Stimulated activated naive B cell treated with anti-CD40 and anti-IgM and Interleukin-4, amounts not matched to agents 10 μg/mL and 1 μg/mL and 100 μg/mL, for 72 hours (primary cell): ENCODE measurements around the gene PRTN3.
"Not testable (repeated sequence)": the region's sequence is repeated elsewhere in the genome, so short reads cannot be mapped to it uniquely, and the experiment has no call there.

Experiments
- ATAC-seq, 2 donors: fragments of 150-1000 bp; cut with Tn5 transposase; replicated peaks; 2 replicates each; pipeline ENCODE4 v1.10.0; 2021; ENCODE audit warnings: moderate library complexity in 1 of 2
- DNase-seq: peaks from one replicate; pipeline ENCODE4 v3.0.0; 2021
- H3K27ac Mint-ChIP-seq: one replicate; pipeline ENCODE4 v1.8.0; 2022; ENCODE audit warnings: mild to moderate bottlenecking, mixed read lengths
- H3K27me3 Mint-ChIP-seq, 2 donors: one replicate each; pipeline ENCODE4 v1.8.0; 2022; ENCODE audit warnings: mixed read lengths in 2 of 2
- H3K36me3 Mint-ChIP-seq, 2 donors: one replicate each; pipeline ENCODE4 v1.8.0; 2022; ENCODE audit warnings: mixed read lengths in 2 of 2, mild to moderate bottlenecking in 1 of 2
- H3K4me1 Mint-ChIP-seq, 2 donors: one replicate each; pipeline ENCODE4 v1.8.0; 2022; ENCODE audit warnings: mixed read lengths in 2 of 2, mild to moderate bottlenecking in 1 of 2
- H3K4me3 Mint-ChIP-seq, 2 donors: one replicate each; pipeline ENCODE4 v1.8.0; 2022; ENCODE audit warnings: mild to moderate bottlenecking in 2 of 2, mixed read lengths in 2 of 2, moderate library complexity in 1 of 2
- H3K9me3 Mint-ChIP-seq, 2 donors: one replicate each; pipeline ENCODE4 v1.8.0; 2022; ENCODE audit warnings: mixed read lengths in 2 of 2, mild to moderate bottlenecking in 1 of 2

Gene PRTN3

DNA sequence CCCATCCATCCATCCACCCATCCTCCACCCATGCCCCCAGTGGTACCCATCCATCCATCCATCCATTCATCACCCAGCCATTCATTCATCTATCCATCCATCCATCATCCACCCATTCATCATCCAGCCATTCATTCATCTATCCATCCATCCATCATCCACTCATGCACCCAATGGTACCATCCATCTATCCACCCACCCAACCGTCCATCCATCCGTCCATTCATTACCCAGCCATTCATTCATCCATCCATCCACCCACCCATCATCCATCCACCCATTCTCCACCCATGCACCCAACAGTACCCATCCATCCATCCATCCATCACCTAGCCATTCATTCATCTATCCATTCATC lies 24.3 kb upstream of the PRTN3 start:
- Mint-ChIP-seq H3K27ac (no peak overlapping the region), H3K36me3 (peaks cover 31 to 40% of the 10 kb centered on the region in 2 donors), H3K27me3 (no peaks in the 10 kb centered on the region), H3K4me3 (no peak overlapping the region), H3K4me1 (peaks cover 0 to 10% of the 10 kb centered on the region in 2 donors), H3K9me3 (peaks cover 10 to 14% of the 10 kb centered on the region in 2 donors)
- DNase-seq: no peak
- ATAC-seq: no peak

DNA sequence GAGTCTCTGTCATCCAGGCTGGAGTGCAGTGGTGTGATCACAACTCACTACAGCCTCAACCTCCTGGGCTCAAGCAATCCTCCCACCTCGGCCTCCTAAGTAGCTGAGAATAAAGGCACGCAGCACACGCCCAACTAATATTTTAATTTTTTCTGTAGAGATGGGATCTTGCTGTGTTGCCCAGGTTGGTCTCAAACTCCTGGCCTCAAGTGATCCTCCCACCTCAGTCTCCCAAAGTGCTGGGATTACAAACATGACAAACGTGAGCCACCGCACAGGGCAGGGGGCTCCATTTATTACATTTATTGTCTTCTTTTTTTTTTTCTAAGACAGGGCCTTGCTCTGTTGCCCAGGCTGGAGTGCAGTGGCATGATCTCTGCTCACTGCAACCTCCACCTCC lies 20.6 kb upstream of the PRTN3 start:
- Mint-ChIP-seq H3K36me3 (peaks cover 16 to 17% of the 10 kb centered on the region in 2 donors), H3K27me3 (peaks cover 17 to 25% of the 10 kb centered on the region in 2 donors), H3K9me3 (peaks cover 8 to 14% of the 10 kb centered on the region in 2 donors)
- not testable (repeated sequence) for ATAC-seq, H3K4me1 Mint-ChIP-seq, H3K27ac Mint-ChIP-seq, DNase-seq, H3K4me3 Mint-ChIP-seq

DNA sequence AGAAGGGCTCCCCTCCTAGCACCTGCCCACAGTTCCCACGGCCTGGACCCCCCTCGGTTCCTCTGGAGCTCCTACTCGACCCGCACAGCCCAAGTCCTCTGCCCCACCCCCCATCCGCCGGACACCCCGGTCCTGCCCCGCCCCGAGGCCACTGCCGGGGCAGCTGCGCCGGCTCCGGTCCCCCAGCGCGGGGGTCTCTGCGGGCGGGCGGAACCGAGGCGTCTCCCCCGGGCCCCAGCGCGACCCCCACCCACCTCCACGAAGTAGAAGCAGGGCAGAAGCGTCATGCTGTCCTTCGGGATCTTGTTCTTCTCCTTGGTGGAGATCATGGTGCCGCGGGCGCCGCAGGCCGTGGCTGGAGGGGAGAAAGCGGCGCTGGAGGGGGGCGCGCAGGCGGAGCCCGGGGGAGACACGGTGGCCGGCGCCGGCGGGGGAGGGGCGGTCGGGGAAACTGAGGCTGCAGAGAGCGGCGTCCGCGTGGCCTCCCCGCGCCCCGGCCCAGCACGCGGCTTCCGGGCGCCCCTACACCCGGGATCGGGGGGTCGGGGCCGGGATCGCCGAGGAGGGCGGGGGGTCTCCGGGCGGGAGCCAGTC lies 19.5 kb upstream of the PRTN3 start:
- Mint-ChIP-seq H3K27me3 (peaks cover 17 to 25% of the 10 kb centered on the region in 2 donors), H3K4me1 (peaks cover 0 to 4% of the 10 kb centered on the region in 2 donors), H3K36me3 (peaks cover 8 to 9% of the 10 kb centered on the region in 2 donors), H3K4me3 (peak overlapping the region; percentile 36 to 53), H3K27ac (no peak overlapping the region), H3K9me3 (peaks cover 5 to 7% of the 10 kb centered on the region in 2 donors)
- DNase-seq (no peak), ATAC-seq (no peak)

DNA sequence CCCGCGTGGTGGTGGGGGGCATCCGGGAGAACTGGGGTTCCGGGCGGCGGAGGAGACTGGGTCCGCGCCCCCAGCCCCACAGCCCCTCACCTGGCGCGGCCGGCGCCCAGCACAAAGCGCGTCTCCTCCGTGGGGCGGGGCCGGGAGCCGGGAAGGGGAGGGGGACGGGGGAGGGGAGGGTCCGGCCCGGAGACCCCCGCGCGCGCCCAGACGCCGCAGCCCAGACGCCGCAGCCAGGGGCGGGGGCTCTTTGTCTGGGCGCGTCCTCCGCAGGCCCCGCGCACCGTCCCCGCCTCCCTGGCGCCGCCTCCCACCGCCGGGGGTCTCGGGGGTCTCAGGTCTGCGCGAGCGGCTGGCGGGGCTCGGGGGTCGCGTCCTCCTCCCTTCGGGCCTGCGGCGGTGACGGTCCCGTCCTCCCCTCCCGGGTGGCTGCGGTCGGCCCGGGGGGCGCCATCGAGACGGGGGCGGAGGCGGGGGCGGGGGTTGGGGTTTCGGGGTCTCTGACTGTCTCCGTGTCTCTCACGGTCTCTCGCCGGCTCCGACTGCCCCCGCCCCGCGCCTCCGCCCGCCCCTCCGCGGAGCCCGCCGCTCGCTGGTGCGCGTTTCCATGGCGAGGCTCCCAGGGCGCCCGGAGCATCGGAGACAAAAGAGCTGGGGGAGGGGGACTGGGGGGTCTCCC lies 18.8 kb upstream of the PRTN3 start, which contains the start of gene PLPPR3:
Gene PLPPR3, minus strand, starts transcription at position 131 of the 679 bp plus-strand sequence. CDS start 396 bp downstream, outside the sequence.
- H3K4me1 Mint-ChIP-seq: peaks cover 0 to 1% of the 10 kb centered on the region in 2 donors
- peak within 1 kb of the TSS; percentile 36 to 53 for H3K4me3 Mint-ChIP-seq
- ATAC-seq (no peak), DNase-seq (no peak)
- H3K27me3 Mint-ChIP-seq: peaks cover 17 to 25% of the 10 kb centered on the region in 2 donors
- H3K36me3 Mint-ChIP-seq: peaks cover 1 to 4% of the 10 kb centered on the region in 2 donors
- H3K27ac Mint-ChIP-seq: no peak within 1 kb of the TSS
- peaks cover under 1% of the 10 kb centered on the region in 2 donors for H3K9me3 Mint-ChIP-seq

DNA sequence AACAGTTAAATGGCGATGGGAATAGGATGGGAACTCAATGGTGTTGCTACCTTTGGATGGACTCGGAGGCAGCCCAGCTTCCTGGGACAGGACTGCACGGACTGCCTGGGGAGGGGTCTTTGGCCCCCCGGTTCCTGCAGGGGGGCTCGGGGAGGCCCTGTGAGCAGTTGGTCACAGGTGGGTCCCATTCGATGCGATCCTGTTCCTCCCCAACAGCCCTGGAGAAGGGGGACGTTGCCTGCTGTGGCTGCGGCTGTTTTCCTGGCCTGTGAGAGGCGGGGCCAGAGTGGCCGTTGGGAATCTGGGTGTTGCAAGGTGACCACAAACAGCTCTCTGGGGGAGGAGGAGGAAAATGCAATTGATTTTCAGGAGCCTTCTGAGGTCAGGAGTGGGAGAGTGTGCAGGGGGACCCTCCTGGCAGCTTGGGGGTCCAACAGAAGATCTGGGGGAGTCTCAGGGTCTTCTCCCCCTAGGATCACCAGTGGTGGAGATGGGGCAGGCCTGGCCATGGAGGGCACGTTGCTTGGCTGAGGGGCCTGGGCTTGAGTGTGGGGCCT lies 17.2 kb upstream of the PRTN3 start:
- H3K36me3 Mint-ChIP-seq: peaks cover 0 to 3% of the 10 kb centered on the region in 2 donors
- peaks cover 0 to 1% of the 10 kb centered on the region in 2 donors for H3K4me1 Mint-ChIP-seq
- H3K27ac Mint-ChIP-seq: no peak overlapping the region
- peaks cover 17 to 40% of the 10 kb centered on the region in 2 donors for H3K27me3 Mint-ChIP-seq
- ATAC-seq: no peak
- H3K9me3 Mint-ChIP-seq: no peaks in the 10 kb centered on the region
- no peak for DNase-seq
- no peak overlapping the region for H3K4me3 Mint-ChIP-seq

DNA sequence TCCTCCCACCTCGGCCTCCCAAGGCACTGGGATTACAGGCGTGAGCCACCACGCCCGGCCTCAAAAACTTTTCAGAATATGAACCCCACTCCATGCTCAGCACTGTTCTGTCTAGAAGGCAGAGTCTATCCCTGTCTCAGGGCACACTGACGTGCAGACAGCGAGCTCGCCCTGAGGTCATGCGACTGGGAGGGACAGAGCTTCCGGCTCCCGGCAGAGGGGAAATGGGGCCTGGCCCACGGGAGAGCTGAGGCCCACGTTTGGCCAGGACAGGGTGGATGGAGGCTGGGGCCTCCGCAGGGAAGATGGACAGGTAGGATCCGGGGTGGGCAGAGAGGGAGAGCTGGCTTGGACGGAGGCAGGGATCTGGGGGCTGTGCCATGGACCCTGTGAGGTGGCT lies 15.9 kb upstream of the PRTN3 start:
- Mint-ChIP-seq H3K9me3 (no peaks in the 10 kb centered on the region), H3K27ac (no peak overlapping the region), H3K27me3 (peaks cover 22 to 49% of the 10 kb centered on the region in 2 donors), H3K36me3 (peaks cover 0 to 3% of the 10 kb centered on the region in 2 donors), H3K4me3 (no peak overlapping the region), H3K4me1 (peaks cover 1 to 4% of the 10 kb centered on the region in 2 donors)
- no peak for DNase-seq
- ATAC-seq: no peak

DNA sequence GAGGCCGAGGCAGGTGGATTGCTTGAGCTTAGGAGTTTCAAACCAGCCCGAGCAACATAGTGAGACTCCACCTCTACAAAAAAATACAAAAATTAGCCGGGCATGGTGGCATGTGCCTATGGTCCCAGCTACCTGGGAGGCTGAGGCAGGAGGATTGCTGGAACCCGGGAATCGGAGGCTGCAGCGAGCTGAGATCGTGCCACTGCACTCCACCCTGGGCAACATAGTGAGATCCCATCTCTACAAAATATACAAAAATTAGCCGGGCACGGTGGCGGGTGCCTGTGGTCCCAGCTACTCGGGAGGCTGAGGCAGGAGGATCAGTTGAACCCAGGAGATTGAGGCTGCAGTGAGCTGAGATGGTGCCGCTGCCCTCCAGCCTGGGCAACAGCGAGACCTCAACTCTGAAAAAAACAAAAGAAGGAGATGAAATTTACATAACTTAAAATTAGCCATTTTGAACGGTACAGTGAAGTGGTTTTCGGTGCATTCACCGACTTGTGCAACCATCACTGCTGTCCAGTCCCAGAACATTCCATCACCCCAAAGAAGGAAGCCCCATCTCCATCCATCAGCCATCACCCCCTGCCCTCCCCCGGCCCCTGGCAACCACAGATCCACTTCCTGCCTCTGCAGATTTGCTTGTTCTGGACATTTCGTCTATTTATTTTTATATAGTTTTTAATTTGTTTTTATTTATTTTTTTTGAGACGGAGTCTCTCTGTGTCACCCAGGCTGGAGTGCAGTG lies 14.7 kb upstream of the PRTN3 start:
- Mint-ChIP-seq H3K36me3 (peaks cover 0 to 3% of the 10 kb centered on the region in 2 donors), H3K4me1 (peaks cover 1 to 4% of the 10 kb centered on the region in 2 donors), H3K27me3 (peaks cover 27 to 51% of the 10 kb centered on the region in 2 donors), H3K9me3 (no peaks in the 10 kb centered on the region), H3K4me3 (no peak overlapping the region), H3K27ac (no peak overlapping the region)
- ATAC-seq (no peak), DNase-seq (no peak)

DNA sequence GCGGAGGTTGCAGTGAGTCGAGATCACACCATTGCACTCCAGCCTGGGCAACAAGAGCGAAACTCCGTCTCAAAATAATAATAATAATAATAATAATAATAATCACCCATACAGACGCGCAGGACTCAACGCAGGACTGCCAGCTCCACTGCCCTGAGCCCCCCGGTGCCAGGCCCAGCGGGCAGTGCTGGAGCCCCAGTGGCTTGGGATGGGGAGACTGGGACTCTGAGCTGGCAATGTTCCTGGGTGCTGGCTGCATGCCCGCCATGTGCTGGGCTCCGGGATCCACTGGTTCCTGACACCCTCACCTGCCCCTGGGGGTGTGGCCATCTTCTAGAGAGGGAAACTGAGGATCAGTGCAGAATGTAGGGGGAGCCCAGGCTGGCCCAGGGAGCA lies 13.5 kb upstream of the PRTN3 start:
- H3K9me3 Mint-ChIP-seq: no peaks in the 10 kb centered on the region
- H3K36me3 Mint-ChIP-seq: peaks cover 0 to 3% of the 10 kb centered on the region in 2 donors
- no peak for DNase-seq
- no peak overlapping the region for H3K4me3 Mint-ChIP-seq
- peaks cover 0 to 4% of the 10 kb centered on the region in 2 donors for H3K4me1 Mint-ChIP-seq
- H3K27me3 Mint-ChIP-seq: peaks cover 27 to 54% of the 10 kb centered on the region in 2 donors
- no peak overlapping the region for H3K27ac Mint-ChIP-seq
- ATAC-seq: no peak

DNA sequence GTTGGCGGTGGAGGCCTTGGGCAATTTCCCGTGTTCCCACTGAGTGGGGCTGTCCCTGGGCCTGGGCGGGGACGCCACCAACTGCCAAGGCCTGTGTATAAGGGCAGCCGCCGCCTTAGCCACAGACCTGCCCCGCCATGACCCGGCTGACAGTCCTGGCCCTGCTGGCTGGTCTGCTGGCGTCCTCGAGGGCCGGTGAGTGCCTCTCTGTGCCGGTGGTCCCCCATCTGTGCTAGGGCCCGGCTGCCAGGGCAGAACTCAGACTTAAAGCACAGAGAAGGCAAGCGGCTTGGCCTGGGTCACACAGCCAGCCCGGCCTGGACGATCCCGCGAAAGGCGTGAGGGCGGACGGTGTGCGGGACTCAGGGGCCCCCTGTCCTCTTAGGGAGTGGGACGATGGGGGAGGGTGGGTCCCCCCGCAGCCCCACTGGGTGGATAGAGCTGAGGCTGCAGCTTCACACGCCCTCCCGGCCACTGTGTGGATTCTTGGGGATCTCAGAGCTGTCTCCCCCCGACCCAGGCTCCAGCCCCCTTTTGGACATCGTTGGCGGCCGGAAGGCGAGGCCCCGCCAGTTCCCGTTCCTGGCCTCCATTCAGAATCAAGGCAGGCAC lies 13.0 kb upstream of the PRTN3 start, which contains the start of gene AZU1:
Gene AZU1, plus strand, starts transcription at position 128 of the 612 bp plus-strand sequence. Its CDS starts 10 bp downstream, at position 138.
- ATAC-seq: no peak
- Mint-ChIP-seq H3K27ac (no peak within 1 kb of the TSS), H3K4me3 (no peak within 1 kb of the TSS)

DNA sequence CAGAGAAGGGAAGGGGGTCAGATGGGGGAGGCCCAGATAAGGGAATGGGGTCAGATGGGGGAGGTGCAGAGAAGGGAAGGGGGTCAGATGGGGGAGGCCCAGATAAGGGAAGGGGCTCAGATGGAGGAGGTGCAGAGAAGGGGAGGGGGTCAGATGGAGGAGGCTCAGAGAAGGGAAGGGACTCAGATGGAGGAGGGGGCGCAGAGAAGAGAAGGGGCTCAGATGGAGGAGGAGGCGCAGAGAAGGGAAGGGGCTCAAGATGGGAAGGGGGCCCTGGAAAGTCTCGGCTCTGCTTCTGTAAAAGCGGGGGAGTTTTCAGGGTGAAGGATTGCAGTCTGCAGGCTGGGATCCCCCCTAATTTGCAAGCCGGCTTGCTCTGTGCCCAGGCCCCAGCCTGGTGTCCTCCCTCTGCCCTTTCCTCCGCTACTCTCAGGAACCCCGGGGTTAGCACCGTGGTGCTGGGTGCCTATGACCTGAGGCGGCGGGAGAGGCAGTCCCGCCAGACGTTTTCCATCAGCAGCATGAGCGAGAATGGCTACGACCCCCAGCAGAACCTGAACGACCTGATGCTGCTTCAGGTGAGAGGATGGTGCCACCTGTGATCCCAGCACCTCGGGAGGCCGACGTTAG lies 11.6 kb upstream of the PRTN3 start:
- H3K4me1 Mint-ChIP-seq: peaks cover 0 to 4% of the 10 kb centered on the region in 2 donors
- no peaks in the 10 kb centered on the region for H3K9me3 Mint-ChIP-seq
- peaks cover 15 to 39% of the 10 kb centered on the region in 2 donors for H3K27me3 Mint-ChIP-seq
- no peak overlapping the region for H3K4me3 Mint-ChIP-seq
- no peaks in the 10 kb centered on the region for H3K36me3 Mint-ChIP-seq
- no peak overlapping the region for H3K27ac Mint-ChIP-seq
- ATAC-seq: peak in 1 of 2 donors; percentile 48
- no peak for DNase-seq

More for the DNA sequence above, 13.0 kb upstream of the PRTN3 start, which contains the start of gene AZU1:
- no peak for DNase-seq
- Mint-ChIP-seq H3K9me3 (no peaks in the 10 kb centered on the region), H3K36me3 (peaks cover 0 to 3% of the 10 kb centered on the region in 2 donors), H3K27me3 (peaks cover 25 to 52% of the 10 kb centered on the region in 2 donors), H3K4me1 (peaks cover 0 to 4% of the 10 kb centered on the region in 2 donors)

DNA sequence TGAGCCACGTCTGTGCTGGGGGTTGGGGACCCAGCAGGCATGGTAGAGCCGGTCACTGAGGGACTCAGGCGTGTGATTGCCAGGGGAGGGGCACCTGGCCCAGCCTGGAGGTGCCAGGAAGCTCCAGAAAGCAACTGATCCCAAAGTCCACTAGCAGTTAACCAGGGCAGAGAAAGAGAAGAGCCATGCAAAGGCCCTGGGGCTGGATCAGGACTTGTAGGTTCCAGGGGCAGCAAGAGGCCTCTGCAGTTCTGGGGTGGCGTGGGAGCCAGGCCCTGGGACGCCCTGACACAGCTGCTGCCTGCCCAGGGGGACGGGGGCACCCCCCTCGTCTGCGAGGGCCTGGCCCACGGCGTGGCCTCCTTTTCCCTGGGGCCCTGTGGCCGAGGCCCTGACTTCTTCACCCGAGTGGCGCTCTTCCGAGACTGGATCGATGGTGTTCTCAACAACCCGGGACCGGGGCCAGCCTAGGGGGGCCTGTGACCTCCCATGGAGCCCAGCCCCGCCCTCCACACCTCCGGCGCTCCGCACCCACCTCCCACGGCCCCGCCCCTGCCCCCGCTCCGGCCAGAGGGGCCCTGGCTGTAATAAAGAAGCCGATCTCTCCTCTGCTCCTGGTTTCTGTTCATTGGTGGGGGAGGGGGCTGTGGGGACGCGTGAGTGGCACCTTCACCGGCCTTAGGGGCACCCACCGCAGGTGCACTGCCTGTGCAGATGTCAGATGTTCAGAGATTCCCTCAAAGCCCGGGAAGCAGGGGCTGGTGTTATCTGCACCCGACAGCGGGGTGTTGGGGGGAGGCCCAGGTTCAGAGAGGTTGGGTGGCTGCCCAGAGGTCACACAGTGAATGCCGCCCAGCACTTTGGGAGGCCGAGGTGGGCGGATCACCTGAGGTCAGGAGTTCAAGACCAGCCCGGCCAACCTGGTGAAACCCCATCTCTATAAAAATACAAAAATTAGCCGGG lies 9.1 kb upstream of the PRTN3 start:
- no peak overlapping the region for H3K27ac Mint-ChIP-seq
- H3K36me3 Mint-ChIP-seq: no peaks in the 10 kb centered on the region
- DNase-seq (no peak), ATAC-seq (no peak)
- peaks cover 0 to 4% of the 10 kb centered on the region in 2 donors for H3K4me1 Mint-ChIP-seq
- H3K9me3 Mint-ChIP-seq: no peaks in the 10 kb centered on the region
- H3K4me3 Mint-ChIP-seq: no peak overlapping the region
- peaks cover 25 to 44% of the 10 kb centered on the region in 2 donors for H3K27me3 Mint-ChIP-seq

DNA sequence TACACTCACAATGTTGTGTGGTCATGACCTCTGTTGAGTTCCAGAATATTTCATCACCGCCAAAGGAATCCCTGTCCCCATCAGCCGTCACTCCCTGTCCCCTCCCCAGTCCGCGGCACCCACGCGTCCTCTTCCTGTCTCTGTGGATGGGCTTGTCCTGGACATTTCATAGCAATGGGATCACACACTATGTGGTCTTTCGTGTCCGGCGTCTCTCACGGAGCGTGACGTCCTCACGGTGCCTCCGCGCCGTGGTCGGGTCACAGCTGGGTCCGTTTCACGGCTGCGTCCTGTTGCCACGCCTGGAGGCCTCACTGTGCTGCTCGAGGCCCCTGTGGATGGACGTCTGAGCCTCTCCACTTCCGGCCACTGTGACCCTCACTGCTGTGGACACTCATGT lies 6.6 kb upstream of the PRTN3 start:
- Mint-ChIP-seq H3K9me3 (no peaks in the 10 kb centered on the region), H3K27me3 (peaks cover 36 to 37% of the 10 kb centered on the region in 2 donors), H3K4me1 (peaks cover 0 to 4% of the 10 kb centered on the region in 2 donors), H3K4me3 (no peak overlapping the region), H3K36me3 (no peaks in the 10 kb centered on the region), H3K27ac (peak overlapping the region; percentile 62)
- ATAC-seq (no peak), DNase-seq (no peak)
